HG02763 (cell line): ENCODE results near the gene HIGD1A.

Experiments used
- ATAC-seq: cut with Tn5 transposase; IDR thresholded peaks from one replicate; pipeline ENCODE4 v1.9.1; 2021; ENCODE audit warnings: mild to moderate bottlenecking, moderate library complexity; ENCODE audit not compliant: unreplicated experiment

HIGD1A gene

DNA sequence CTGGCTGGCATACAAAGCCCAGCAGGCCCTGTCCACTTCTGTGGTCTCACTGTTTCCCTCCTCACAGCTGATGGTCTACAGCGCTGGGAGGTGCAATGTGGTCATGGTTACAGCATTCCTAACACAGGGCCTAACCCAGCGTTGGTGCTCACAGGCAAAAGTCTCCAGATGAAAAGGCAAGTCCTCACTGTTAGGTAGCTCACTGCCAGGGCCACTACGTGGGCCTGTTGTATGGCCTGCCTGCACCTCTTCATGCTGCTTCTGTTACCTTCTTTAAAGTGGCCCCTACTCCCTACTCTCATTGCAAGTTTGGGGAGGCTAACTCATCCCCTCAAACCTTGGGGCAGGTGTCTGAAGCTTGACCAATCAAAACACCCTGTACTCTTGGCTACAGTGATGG lies 62.5 kb downstream of the HIGD1A start:
- ATAC-seq, result no peak

- ATAC-seq, result no peak
Measured at GRCh38 chr3:42739401-42740158, 64.7 kb downstream of the HIGD1A start.

- no peak for ATAC-seq
Measured at GRCh38 chr3:42736531-42736930, 67.8 kb downstream of the HIGD1A start.

DNA sequence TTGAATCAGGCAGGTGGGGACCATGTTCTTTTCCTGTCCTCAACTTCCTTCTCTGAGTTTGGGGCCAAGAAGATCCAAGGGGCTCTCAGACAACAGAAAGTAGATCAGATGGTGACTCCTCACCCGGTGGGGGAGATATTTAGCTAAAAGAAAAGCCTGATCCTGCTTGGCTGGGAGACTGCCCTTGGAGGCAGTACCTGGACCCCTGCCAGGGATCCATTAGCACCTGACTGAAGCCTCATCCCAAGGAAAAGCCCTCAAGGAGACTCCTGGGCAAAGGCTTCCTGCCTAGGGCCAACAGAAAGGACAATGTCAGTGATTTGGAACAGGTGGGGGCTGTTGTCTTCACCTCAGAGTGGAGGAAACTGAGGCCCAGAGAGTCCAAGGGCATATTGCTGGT lies 68.2 kb downstream of the HIGD1A start:
- ATAC-seq, result no peak

DNA sequence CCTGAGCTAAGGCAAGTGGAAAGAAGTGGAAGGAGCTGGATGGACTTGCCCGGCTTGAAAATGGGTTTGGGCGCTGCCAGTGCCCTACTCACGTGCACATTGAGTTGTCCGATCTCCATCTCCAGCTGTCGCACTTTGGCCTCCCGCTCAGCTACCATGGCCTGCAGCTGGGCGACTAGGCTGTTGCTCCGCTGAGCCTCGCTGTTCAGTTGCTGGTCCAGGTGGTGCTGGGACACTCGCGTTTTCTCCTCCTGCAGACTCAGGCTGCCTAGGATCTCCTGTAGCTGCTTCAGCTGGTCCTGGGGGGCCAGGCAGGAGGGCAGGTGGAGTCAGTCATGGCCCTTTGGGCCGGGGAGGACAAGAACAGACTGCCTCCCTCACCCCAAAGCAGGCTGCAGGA lies 68.7 kb downstream of the HIGD1A start:
- no peak for ATAC-seq

- no peak for ATAC-seq
Measured at GRCh38 chr3:42735019-42735418, 69.3 kb downstream of the HIGD1A start.

- ATAC-seq, result no peak
Measured at GRCh38 chr3:42734263-42734860, 69.9 kb downstream of the HIGD1A start.

GRCh38 chr3:42733501-42734262 lies 70.6 kb downstream of the HIGD1A start:
- no peak for ATAC-seq
